DND-41 (cell line): ENCODE results near the gene ADCY7.

ENCODE experiments used
- ATAC-seq: fragments of 200-7000 bp; cut with Tn5 transposase; 3 replicates; pipeline ENCODE4 v1.9.1; 2021; ENCODE audit warnings: low read depth; ENCODE audit not compliant: insufficient read depth
- DNase-seq: peaks from one replicate; pipeline ENCODE4 v3.0.0-alpha.2; 2020
- H2AFZ ChIP-seq: 2 replicates; pipeline ENCODE4 v1.6.0; 2012; ENCODE audit warnings: low read depth, low read length
- H3K27ac ChIP-seq: 2 replicates; pipeline ENCODE4 v1.5.1; 2012; ENCODE audit warnings: low read length, inconsistent platforms
- H3K27me3 ChIP-seq: fragments of 200-600 bp; sonication (generic); 2 replicates; pipeline ENCODE4 v1.6.0; 2012; ENCODE audit warnings: low read length, mild to moderate bottlenecking, inconsistent platforms; ENCODE audit not compliant: insufficient read depth, poor library complexity
- H3K36me3 ChIP-seq: 2 replicates; pipeline ENCODE4 v1.5.1; 2012; ENCODE audit warnings: low read length, inconsistent platforms; ENCODE audit not compliant: insufficient read depth
- H3K4me1 ChIP-seq: 2 replicates; pipeline ENCODE4 v1.5.1; 2012; ENCODE audit warnings: mild to moderate bottlenecking, low read length; ENCODE audit not compliant: insufficient read depth
- H3K4me2 ChIP-seq: 2 replicates; pipeline ENCODE4 v1.6.0; 2012; ENCODE audit warnings: mild to moderate bottlenecking, moderate library complexity, low read length, inconsistent platforms; ENCODE audit not compliant: insufficient read depth
- H3K4me3 ChIP-seq, 2 experiments: fragments of 200-600 bp in 1 of 2; shearing (Covaris generic) in 1 of 2; 2 replicates each; pipeline ENCODE4 v1.5.1; 2012 to 2016; ENCODE audit warnings: inconsistent platforms in 2 of 2, low read length in 2 of 2, mild to moderate bottlenecking in 2 of 2, low read depth in 1 of 2, moderate library complexity in 1 of 2
- H3K79me2 ChIP-seq: 2 replicates; pipeline ENCODE4 v1.6.0; 2012; ENCODE audit warnings: low read length, inconsistent platforms; ENCODE audit not compliant: insufficient read depth
- H3K9ac ChIP-seq: 2 replicates; pipeline ENCODE4 v1.6.0; 2012; ENCODE audit warnings: low read depth, mild to moderate bottlenecking, inconsistent platforms, low read length, moderate library complexity
- H3K9me3 ChIP-seq: 2 replicates; pipeline ENCODE4 v1.5.1; 2012; ENCODE audit warnings: low read length, moderate library complexity, mild to moderate bottlenecking, inconsistent platforms; ENCODE audit not compliant: insufficient read depth, severe bottlenecking
- H4K20me1 ChIP-seq: 2 replicates; pipeline ENCODE4 v1.6.0; 2012; ENCODE audit warnings: low read length; ENCODE audit not compliant: insufficient read depth
- CTCF ChIP-seq: IDR thresholded peaks from 2 replicates; pipeline ENCODE4 v1.5.1; 2012; ENCODE audit warnings: borderline replicate concordance, low read length, moderate library complexity, mild to moderate bottlenecking; ENCODE audit not compliant: poor library complexity, severe bottlenecking; ENCODE audit errors: extremely low read depth
- EZH2 ChIP-seq: IDR thresholded peaks from 3 replicates; pipeline ENCODE4 v1.6.1; 2012; ENCODE audit warnings: borderline replicate concordance, low read depth, mild to moderate bottlenecking, moderate library complexity, low read length, inconsistent platforms; ENCODE audit not compliant: severe bottlenecking

The ADCY7 gene

GRCh38 chr16:50263940-50264929 lies 2.1 kb upstream of the ADCY7 start:
- H3K79me2 ChIP-seq = no peaks in the 10 kb centered on the region
- no peak overlapping the region for H3K27ac ChIP-seq
- no peak overlapping the region for H3K9ac ChIP-seq

GRCh38 chr16:50265260-50265659 lies 1.1 kb upstream of the ADCY7 start:
- Histone ChIP-seq H3K9me3 (no peaks in the 10 kb centered on the region), H3K27me3 (no peaks in the 10 kb centered on the region), H3K9ac (no peak overlapping the region), H3K4me1 (peaks cover 32% of the 10 kb centered on the region), H2AFZ (peak overlapping the region; percentile 35; the same call in 1 of the 2 replicates), H3K4me2 (no peak overlapping the region), H3K36me3 (no peaks in the 10 kb centered on the region), H3K79me2 (no peaks in the 10 kb centered on the region), H3K27ac (no peak overlapping the region), H3K4me3 (no peak overlapping the region), H4K20me1 (no peaks in the 10 kb centered on the region)
- peak; percentile 53 for TF ChIP-seq CTCF
- TF ChIP-seq EZH2 = no peak
- DNase-seq (peak; percentile 30), ATAC-seq (no peak)

More at GRCh38 chr16:50263940-50264929, 2.1 kb upstream of the ADCY7 start:
- Histone ChIP-seq H4K20me1 (peaks cover 7% of the 10 kb centered on the region; the same call in 1 of the 2 replicates), H3K4me3 (no peak overlapping the region), H3K36me3 (no peaks in the 10 kb centered on the region), H3K4me2 (no peak overlapping the region), H2AFZ (no peak overlapping the region), H3K27me3 (peaks cover 10% of the 10 kb centered on the region), H3K4me1 (peaks cover 39% of the 10 kb centered on the region), H3K9me3 (no peaks in the 10 kb centered on the region)
- ATAC-seq (no peak), DNase-seq (no peak)
- no peak for TF ChIP-seq CTCF
- TF ChIP-seq EZH2 = no peak

GRCh38 chr16:50265716-50266336 lies 525 bp upstream of the ADCY7 start:
- H3K4me1 ChIP-seq = peaks cover 32% of the 10 kb centered on the region
- H3K4me2 ChIP-seq = peak overlapping the region; percentile 94
- H3K4me3 ChIP-seq = peak overlapping the region in 1 of 2 experiments; percentile 22; a peak in 1 of 4 replicates
- H3K27me3 ChIP-seq = no peaks in the 10 kb centered on the region
- no peaks in the 10 kb centered on the region for H3K79me2 ChIP-seq
- ATAC-seq (peak; percentile 5; the same call in 2 of the 3 replicates), DNase-seq (no peak)
- no peaks in the 10 kb centered on the region for H3K9me3 ChIP-seq
- H3K9ac ChIP-seq = peak overlapping the region; percentile 60
- no peak for TF ChIP-seq EZH2
- no peak for TF ChIP-seq CTCF
- peak overlapping the region; percentile 64 for H2AFZ ChIP-seq
- H4K20me1 ChIP-seq = no peaks in the 10 kb centered on the region
- H3K27ac ChIP-seq = peak overlapping the region; percentile 63
- no peaks in the 10 kb centered on the region for H3K36me3 ChIP-seq
